AG04450 (cell line): ENCODE measurements around the gene RPLP2. TPM values are rescaled to one million over a fixed set of nuclear protein-coding genes. Genes with fewer than 3 reads are reported as not detected.

Experiments
- CTCF ChIA-PET: fragments of 300-600, 350-600 bp; formaldehyde crosslinking; extraction: SDS; loops from one replicate; lab custom pipeline; 2022; ENCODE audit warnings: antibody characterized with exemption, inconsistent platforms; lab: Charles Lee
- POLR2A ChIA-PET: fragments of 350-600 bp; formaldehyde crosslinking; extraction: SDS; loops from one replicate; lab custom pipeline; 2021; ENCODE audit warnings: antibody characterized with exemption, inconsistent platforms; lab: Yijun Ruan, JAX
- DNase-seq: peaks from one replicate; pipeline ENCODE4 v3.0.0-alpha.2; 2011; ENCODE audit warnings: low read depth, low spot score
- H3K27ac ChIP-seq: one replicate; pipeline ENCODE4 v1.5.1; 2012; ENCODE audit warnings: low read depth, low read length, control low read depth
- H3K27me3 ChIP-seq: one replicate; pipeline ENCODE4 v1.6.0; 2012; ENCODE audit warnings: low read length; ENCODE audit not compliant: control insufficient read depth, insufficient read depth
- H3K4me3 ChIP-seq: 2 replicates; pipeline ENCODE4 v1.5.1; 2011; ENCODE audit warnings: mild to moderate bottlenecking, low read depth, low read length, control low read depth
- H3K9me3 ChIP-seq: 2 replicates; pipeline ENCODE4 v1.5.1; 2012; ENCODE audit warnings: low read length; ENCODE audit not compliant: control insufficient read depth, insufficient read depth
- polyA plus RNA-seq: library from polyadenylated mRNA; depleted of rRNA; stranded (reverse); fragments of >200 nt; gene quantifications from 2 replicates; pipeline ENCODE4 v1.2.3, GENCODE V29; 2011
- TF ChIP-seq, protein P1 (sequence below): IDR thresholded peaks from 2 replicates; pipeline ENCODE4 v1.5.1; 2011; ENCODE audit warnings: low read depth, low read length, control low read depth, inconsistent platforms

The RPLP2 gene
- polyA plus RNA-seq, 1 experiment, result 1,115 TPM

GRCh38 chr11:792535-792821, 17.3 kb upstream of the RPLP2 start:
- POLR2A ChIA-PET, result no interaction called here
- H3K27me3 ChIP-seq, result no peaks in the 10 kb centered on the region
- no peaks in the 10 kb centered on the region; the same call in 1 of the 2 replicates for H3K9me3 ChIP-seq
- CTCF ChIA-PET, result no interaction called here
- no peak overlapping the region for H3K27ac ChIP-seq
- TF ChIP-seq, protein P1, sequence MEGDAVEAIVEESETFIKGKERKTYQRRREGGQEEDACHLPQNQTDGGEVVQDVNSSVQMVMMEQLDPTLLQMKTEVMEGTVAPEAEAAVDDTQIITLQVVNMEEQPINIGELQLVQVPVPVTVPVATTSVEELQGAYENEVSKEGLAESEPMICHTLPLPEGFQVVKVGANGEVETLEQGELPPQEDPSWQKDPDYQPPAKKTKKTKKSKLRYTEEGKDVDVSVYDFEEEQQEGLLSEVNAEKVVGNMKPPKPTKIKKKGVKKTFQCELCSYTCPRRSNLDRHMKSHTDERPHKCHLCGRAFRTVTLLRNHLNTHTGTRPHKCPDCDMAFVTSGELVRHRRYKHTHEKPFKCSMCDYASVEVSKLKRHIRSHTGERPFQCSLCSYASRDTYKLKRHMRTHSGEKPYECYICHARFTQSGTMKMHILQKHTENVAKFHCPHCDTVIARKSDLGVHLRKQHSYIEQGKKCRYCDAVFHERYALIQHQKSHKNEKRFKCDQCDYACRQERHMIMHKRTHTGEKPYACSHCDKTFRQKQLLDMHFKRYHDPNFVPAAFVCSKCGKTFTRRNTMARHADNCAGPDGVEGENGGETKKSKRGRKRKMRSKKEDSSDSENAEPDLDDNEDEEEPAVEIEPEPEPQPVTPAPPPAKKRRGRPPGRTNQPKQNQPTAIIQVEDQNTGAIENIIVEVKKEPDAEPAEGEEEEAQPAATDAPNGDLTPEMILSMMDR, result no peak
- H3K4me3 ChIP-seq, result no peak overlapping the region
- no peak for DNase-seq

DNA sequence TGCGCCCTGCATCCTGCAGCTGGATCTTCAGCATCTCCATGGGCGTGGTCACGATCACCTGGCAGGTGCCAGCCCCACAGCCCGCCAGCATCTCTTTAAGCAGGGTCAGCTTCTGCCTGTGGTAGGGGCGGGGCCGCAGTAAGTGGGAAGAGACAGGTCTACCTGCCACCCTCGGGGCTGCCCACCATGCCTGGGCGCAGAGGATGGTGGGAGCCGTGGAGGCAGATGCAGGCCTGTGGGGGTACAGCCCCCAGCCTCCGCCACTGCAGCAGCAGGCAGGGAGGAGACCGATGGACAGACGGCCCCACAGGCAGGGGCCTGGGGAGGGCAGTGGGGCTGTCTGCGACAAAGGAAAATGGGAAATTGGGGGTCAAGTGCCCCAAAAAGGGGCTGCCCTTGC, 16.9 kb upstream of the RPLP2 start:
- Histone ChIP-seq H3K9me3 (no peaks in the 10 kb centered on the region; the same call in 1 of the 2 replicates), H3K27ac (no peak overlapping the region), H3K4me3 (no peak overlapping the region), H3K27me3 (no peaks in the 10 kb centered on the region)
- DNase-seq, result no peak
- ChIA-PET CTCF (no interaction called here), POLR2A (no interaction called here)
- TF ChIP-seq, protein P1, result no peak

DNA sequence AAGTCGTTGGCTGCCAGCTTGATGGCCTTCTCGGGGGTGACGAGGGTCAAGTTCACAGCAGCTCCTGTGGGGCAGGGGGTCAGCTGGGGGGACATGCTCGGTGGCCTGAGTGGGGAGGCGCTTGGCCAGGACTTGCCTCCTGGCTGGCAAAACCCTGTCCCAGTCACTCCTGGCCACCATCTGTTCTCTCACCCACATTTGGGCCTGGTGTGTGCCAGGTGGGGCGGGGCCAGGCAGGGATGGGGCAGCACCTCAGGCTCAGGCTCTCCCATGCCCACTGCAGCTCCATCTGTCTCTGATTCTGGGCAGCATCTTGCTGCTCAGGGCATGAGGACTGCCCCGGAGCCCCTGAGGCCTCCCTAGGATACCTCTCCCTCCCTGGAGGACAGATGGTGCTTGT, 16.2 kb upstream of the RPLP2 start:
- TF ChIP-seq, protein P1, result no peak
- Histone ChIP-seq H3K9me3 (no peaks in the 10 kb centered on the region; the same call in 1 of the 2 replicates), H3K27me3 (no peaks in the 10 kb centered on the region), H3K4me3 (no peak overlapping the region), H3K27ac (no peak overlapping the region)
- ChIA-PET POLR2A (no interaction called here), CTCF (no interaction called here)
- DNase-seq, result no peak

GRCh38 chr11:794013-794765, 15.6 kb upstream of the RPLP2 start:
- DNase-seq, result no peak
- TF ChIP-seq, protein P1, result no peak
- ChIA-PET CTCF (no interaction called here), POLR2A (interaction anchor here (0.5 kb wide), 1 partner anchor 15 kb away, joined by 4 read pairs; no protein-coding TSS in a partner anchor)
- Histone ChIP-seq H3K4me3 (no peak overlapping the region), H3K27me3 (no peaks in the 10 kb centered on the region), H3K9me3 (no peaks in the 10 kb centered on the region; the same call in 1 of the 2 replicates), H3K27ac (no peak overlapping the region)

DNA sequence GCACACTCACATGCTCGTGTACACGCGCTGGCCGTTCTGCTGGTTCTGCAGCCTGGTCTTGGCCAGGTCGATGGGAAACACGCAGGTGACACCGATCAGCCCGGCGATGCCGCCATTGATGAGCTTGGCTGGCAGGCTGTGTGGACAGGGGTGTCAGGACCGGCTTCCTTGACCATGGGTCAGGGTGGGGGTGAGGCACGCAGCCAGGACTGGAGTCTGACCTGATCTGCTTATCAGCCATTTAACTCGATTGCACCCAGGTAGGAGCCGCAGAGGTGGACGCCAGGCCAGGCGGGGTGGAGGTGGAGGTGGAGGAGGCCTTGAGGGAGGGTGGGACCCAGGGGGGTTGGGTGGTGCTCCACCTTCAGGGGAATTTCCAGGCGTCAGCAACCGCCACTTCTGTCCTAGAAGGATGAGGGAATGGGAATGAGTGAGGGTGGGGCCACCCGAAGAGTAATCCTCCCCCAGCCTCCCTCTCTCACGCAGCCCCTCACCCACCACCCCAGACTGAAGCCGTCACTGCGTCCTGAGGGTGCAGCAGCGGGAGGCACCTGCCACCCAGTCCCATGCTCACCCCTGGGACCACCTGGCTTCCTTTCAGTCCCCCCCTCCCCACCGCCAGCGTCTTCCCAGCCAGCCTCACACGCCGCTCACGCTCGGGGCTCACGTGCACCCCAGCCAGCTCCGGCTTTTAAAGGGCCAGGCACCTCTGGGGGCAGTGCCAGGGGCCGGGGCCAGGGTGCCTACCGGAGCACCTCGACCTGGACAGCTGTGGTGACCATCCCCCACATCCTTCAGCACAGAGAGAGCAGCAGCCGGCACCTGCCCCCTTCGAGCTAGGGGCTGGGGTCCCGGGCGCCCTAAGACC, 14.8 kb upstream of the RPLP2 start:
- Histone ChIP-seq H3K27me3 (no peaks in the 10 kb centered on the region), H3K9me3 (no peaks in the 10 kb centered on the region; the same call in 1 of the 2 replicates), H3K27ac (no peak overlapping the region), H3K4me3 (peak overlapping the region; percentile 78)
- CTCF ChIA-PET, result interaction anchor here (1.5 kb wide), 1 partner anchor 12 kb away, joined by 5 read pairs; no protein-coding TSS in a partner anchor
- TF ChIP-seq, protein P1, result no peak
- no peak for DNase-seq
- POLR2A ChIA-PET, result interaction anchor here (0.6 to 2.5 kb wide), 2 partner anchors 14 to 219 kb away, joined by 3 to 18 read pairs; partner anchors contain the start of gene RPLP2
